HG03039 (cell line): ENCODE results near the gene TMEM8B.

Source experiments
- ATAC-seq: cut with Tn5 transposase; IDR thresholded peaks from one replicate; pipeline ENCODE4 v1.9.1; 2021; ENCODE audit warnings: mild to moderate bottlenecking, moderate library complexity; ENCODE audit not compliant: unreplicated experiment

Gene TMEM8B

DNA sequence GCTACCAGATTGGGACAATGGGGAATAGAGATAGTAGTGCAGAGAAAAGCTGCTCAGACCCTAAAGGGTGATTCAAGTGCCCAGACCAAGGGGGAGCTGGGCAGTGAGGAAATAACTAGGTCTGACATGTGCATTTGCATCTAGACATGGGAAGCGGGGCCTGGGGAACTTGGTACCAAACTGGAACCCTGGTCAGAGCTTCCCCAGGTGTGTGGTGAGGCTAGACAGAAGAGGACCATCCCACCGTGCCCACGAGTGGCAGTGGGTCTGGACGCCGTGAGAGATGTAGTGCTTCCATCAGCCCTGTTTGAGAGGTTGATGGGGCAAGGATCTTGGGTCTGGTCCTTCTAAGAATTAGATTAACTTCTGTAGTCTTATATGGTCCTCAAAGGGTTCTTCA lies 7.6 kb downstream of the TMEM8B start:
- no peak for ATAC-seq

GRCh38 chr9:35839926-35840325 lies 10.9 kb downstream of the TMEM8B start:
- no peak for ATAC-seq

GRCh38 chr9:35840881-35841644 lies 12.0 kb downstream of the TMEM8B start:
- no peak for ATAC-seq

DNA sequence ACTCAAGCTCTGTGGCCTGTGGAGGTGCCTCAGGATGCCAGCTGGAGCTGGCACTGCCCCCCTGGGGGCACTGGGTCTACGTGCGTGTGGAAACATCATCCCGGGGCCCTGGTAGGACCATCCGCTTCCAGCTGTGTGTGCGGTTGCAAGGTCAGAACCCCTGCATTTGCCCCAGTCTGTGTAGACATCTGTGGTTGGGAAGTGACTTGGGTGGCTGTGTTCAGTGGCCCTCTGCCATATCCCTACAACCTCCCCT lies 12.5 kb downstream of the TMEM8B start:
- no peak for ATAC-seq

DNA sequence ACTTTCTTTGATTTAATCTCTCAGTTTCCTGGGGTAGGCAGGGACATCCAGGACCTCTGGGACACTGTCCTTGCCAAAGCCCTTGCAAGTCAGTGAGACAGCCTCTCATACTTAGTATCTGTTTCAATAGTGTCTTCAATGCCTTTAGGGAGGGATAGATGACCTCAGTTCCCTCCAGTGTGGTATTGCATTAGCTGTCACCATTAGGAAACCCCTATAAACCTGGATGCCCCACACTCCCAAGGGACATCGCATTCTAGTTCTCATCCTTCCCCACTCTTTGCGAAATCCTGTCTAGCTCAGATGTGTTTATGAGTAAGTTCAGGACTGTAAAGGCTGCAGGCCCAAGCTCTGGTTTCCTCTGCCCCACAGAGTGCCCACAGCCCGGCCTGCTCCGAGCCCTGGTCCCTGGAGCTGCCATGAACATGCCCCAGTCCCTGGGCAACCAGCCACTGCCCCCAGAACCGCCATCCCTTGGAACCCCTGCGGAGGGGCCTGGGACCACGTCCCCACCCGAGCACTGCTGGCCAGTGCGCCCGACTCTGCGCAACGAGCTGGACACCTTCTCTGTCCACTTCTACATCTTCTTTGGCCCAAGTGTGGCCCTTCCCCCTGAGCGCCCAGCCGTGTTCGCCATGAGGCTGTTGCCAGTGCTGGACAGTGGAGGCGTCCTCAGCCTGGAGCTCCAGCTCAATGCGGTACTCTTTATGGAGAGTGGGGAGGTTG lies 13.2 kb downstream of the TMEM8B start:
- ATAC-seq = no peak

GRCh38 chr9:35842795-35843194 lies 13.8 kb downstream of the TMEM8B start:
- peak; percentile 64 for ATAC-seq

- ATAC-seq = no peak
Measured at GRCh38 chr9:35844628-35845270, 15.7 kb downstream of the TMEM8B start.

DNA sequence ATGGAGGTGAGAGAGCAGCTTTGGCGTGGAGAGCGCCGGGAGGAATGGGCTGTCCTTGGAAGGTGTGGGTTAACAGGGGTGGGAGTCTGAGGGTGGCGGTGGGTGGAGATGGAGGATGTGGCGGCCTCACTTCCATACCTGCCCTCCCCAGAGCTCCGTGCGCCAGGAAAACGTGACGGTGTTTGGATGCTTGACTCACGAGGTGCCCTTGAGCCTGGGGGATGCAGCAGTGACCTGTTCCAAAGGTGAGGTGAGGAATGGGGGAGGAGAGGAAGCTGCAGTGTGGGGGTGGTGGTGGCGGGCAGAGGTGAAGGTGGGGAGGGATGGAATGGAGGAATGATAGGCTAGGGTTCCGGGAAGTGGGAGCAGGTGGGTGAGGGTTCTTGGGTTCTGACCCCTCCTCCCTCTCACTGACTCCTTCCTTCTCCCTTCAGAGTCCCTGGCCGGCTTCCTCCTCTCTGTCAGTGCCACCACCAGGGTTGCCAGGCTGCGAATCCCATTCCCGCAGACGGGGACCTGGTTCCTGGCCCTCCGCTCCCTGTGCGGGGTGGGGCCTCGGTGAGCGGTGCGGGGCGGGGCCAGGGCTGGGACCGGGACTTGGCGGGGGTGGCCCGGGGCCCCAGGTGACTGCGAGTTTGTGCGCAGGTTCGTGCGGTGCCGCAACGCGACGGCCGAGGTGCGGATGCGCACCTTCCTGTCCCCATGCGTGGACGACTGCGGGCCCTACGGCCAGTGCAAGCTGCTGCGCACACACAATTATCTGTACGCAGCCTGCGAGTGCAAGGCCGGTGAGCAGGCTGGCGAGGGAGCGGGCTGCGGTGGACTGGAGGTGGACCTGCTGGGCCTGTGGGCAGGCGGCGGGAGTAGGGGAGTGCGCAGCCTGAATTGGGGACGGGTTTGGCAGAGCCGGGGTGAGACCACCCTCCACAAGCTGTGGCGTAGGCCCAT lies 17.1 kb downstream of the TMEM8B start:
- no peak for ATAC-seq

DNA sequence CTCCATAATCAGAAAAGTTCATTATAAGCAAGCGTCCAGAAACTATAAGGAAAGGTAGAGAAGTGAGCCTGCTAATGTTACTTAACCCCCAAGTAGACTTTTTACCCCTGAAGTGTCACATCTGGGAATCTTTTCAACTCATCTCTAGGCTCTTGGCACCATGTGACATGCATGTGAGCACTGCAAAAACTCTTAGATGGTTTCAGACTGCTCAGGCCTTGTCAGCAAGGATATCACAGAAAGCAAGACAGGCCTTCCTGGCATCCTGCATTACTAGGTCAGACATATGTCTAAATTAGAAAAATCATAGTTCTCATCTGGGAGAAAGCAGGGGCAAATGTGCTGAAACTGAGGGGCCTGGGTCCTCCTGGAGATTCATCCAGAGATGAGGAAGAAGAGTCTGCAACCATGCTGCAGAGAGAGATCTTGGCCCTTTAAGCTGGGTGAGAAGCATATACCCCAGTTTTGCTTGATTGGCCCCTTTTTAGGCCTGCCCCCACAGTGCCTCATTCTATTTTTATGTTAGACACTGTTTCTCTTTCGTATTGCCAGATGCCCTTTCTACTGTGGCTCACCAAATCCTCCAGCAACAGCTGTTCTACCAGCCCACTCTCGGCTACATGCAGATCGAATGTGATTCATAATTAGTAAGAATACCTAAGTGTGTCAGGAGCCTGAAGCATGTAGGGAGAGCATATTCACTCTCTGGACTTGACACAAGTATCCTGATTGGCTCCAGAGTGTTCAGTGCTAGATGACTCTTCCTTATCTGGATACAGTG lies 19.0 kb downstream of the TMEM8B start:
- peak; percentile 82 for ATAC-seq

- no peak for ATAC-seq
Measured at GRCh38 chr9:35852267-35852815, 23.3 kb downstream of the TMEM8B start.

DNA sequence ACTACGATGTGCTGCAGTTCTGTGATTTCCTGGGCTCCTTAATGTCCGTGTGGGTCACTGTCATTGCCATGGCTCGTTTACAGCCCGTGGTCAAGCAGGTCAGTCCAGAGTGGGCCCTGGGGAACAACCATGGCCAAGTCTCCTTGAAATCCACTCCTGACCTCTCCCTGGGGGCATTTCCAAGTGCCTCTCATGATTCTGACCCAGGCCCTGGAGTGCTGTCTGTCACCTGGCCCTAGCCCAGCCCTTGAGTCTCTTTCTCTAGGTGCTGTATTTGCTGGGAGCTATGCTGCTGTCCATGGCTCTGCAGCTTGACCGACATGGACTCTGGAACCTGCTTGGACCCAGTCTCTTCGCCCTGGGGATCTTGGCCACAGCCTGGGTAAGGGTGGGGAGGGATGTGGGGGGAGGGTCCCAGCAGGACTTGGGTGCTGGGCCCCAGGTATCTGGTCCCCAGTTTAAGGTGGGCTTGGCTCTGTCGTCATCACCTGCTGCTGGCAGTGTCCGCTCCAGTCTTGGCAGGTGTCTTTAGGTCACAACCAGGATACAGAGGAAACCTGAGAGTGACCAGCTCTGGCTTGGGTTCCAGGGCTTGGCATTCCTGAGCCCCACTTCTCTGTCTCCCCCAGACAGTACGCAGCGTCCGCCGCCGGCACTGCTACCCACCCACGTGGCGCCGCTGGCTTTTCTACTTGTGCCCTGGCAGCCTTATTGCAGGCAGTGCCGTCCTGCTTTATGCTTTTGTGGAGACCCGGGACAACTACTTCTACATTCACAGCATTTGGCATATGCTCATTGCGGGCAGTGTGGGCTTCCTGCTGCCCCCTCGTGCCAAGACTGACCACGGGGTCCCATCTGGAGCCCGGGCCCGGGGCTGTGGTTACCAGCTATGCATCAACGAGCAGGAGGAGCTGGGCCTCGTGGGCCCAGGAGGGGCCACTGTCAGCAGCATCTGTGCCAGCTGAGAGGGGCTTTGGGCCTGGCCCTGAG lies 24.1 kb downstream of the TMEM8B start:
- no peak for ATAC-seq

GRCh38 chr9:35854091-35854762 lies 25.2 kb downstream of the TMEM8B start:
- no peak for ATAC-seq

GRCh38 chr9:35856206-35856605 lies 27.2 kb downstream of the TMEM8B start:
- ATAC-seq = no peak

DNA sequence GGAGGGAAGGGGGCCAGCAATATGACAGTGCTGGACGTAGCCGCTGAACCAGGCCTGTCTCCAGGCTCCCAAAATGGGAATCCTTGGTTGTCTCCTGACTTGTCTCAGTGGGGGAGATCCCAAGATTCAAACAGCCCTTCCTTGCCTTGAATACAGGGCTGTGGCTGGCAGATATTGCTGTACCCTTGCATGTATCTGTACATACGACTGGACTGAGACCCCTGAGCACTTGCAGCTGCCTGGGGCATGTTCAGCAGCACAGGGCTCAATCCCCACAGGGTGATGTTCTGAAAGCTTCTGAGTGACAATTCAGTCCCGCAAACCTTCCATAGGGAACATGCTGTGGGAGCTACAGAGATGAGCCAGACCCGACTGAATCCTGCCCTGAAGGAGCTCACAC lies 27.9 kb downstream of the TMEM8B start:
- no peak for ATAC-seq

GRCh38 chr9:35858458-35858857 lies 29.4 kb downstream of the TMEM8B start:
- no peak for ATAC-seq

DNA sequence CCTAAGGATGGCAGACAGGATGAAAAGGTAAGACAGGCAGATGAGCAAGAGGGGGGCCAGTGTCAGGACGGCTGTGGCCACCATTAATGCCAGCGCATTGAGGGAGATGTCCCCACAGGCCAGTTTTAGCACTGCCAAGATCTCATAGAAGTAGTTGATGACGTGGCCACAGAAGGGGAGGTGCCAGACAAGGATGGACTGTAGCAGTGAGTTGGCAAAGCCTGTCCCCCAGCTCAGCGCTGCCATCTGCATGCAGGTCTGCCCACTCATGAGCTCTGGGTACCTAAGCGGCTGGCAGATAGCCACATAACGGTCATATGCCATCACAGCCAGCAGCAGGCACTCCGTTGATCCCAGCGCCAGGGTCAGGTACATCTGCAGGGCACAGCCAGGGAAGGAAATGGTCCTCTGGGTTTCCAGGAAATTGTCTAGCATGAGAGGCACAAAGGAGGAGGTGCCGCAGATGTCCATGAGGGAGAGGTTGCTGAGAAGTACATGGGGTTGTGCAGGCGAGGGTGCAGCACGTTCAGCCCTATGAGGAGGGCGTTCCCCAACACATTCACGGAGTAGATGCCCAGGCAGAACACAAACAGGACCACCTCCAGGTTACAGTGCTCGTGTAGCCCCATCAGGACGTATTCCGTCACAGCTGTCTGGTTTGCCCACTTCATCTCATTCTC lies 30.4 kb downstream of the TMEM8B start:
- no peak for ATAC-seq

DNA sequence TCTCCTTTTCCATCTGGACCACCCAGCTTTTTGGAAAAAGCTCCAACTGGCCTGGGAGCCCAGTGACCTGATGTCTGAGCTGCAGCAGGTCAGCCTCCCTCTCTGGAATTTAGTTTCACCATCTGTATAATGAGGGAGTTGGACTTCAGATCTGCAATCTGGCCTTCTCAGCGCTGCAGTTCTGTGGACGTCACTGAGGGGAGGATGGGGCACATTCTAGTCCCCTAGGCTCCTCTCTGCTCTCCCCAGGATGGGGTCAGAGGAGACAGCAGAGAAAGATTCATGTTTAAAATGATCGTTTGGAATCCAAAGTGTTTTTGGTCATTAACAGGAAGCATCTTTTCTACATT lies 30.9 kb downstream of the TMEM8B start:
- ATAC-seq = no peak
